Endothelial cell of umbilical vein (primary cell): ENCODE measurements around the gene ITPR2. TPM values are rescaled to one million over a fixed set of nuclear protein-coding genes. Genes with fewer than 3 reads are reported as not detected.

Experiments used
- BruUV-seq: library from RNA; stranded (reverse); fragments of 400-500 nt; replicated peaks from 2 replicates; lab custom pipeline; 2021; lab: Mats Ljungman, UMichigan
- CTCF ChIA-PET: fragments of 300-600, 350-600 bp; sonication (Branson Sonifier 250); formaldehyde crosslinking; loops from one replicate; lab custom pipeline; 2021; ENCODE audit warnings: antibody characterized with exemption, inconsistent platforms; lab: Charles Lee
- POLR2A ChIA-PET: fragments of 300-600, 350-600 bp; sonication (Branson Sonifier 250); formaldehyde crosslinking; loops from one replicate; lab custom pipeline; 2021; ENCODE audit warnings: antibody characterized with exemption, inconsistent platforms; lab: Charles Lee
- DNase-seq: peaks from one replicate; pipeline ENCODE4 v3.0.0-alpha.2; 2011; ENCODE audit warnings: low read depth, low spot score
- FAIRE-seq: peaks from 2 replicates; lab custom pipeline; 2011; peaks lifted over from hg19 to GRCh38; lab: Jason Lieb, UNC
- H2AFZ ChIP-seq: 2 replicates; pipeline ENCODE4 v1.6.0; 2012; ENCODE audit warnings: low read depth, low read length, control low read depth, inconsistent platforms
- H3K27ac ChIP-seq: 2 replicates; pipeline ENCODE4 v1.5.1; 2011; ENCODE audit warnings: low read depth, mild to moderate bottlenecking, control low read depth, low read length, moderate library complexity; ENCODE audit not compliant: insufficient read depth
- H3K27me3 ChIP-seq, 2 experiments: 2 replicates each; pipeline versions ENCODE4 v1.6.0 to v1.6.1; 2011; ENCODE audit warnings: low read length in 2 of 2, mixed read lengths in 1 of 2; ENCODE audit not compliant: control insufficient read depth in 2 of 2, insufficient read depth in 2 of 2
- H3K36me3 ChIP-seq, 2 experiments: 2 replicates in 1 of 2; 3 replicates in 1 of 2; pipeline ENCODE4 v1.5.1; 2011; ENCODE audit warnings: low read length in 2 of 2, mild to moderate bottlenecking in 1 of 2, moderate library complexity in 1 of 2; ENCODE audit not compliant: control insufficient read depth in 2 of 2, insufficient read depth in 2 of 2; ENCODE audit errors: extremely low read depth in 1 of 2
- H3K4me1 ChIP-seq: 3 replicates; pipeline ENCODE4 v1.5.1; 2011; ENCODE audit warnings: mild to moderate bottlenecking, low read length; ENCODE audit not compliant: control insufficient read depth, insufficient read depth; ENCODE audit errors: extremely low read depth
- H3K4me2 ChIP-seq: 2 replicates; pipeline ENCODE4 v1.6.1; 2011; ENCODE audit warnings: low read length, control low read depth, mixed read lengths; ENCODE audit not compliant: insufficient read depth
- H3K4me3 ChIP-seq, 3 experiments: fragments of 200-600 bp in 1 of 3; sonication (generic), shearing (Covaris generic) in 1 of 3; replicated peaks in 1 of 3; 2 replicates each; pipeline ENCODE4 v1.5.1; 2011 to 2016; ENCODE audit warnings: control low read depth in 3 of 3, low read length in 3 of 3, mild to moderate bottlenecking in 2 of 3, inconsistent platforms in 1 of 3, low read depth in 1 of 3, moderate library complexity in 1 of 3; ENCODE audit not compliant: insufficient read depth in 1 of 3
- H3K79me2 ChIP-seq: 2 replicates; pipeline ENCODE4 v1.6.0; 2012; ENCODE audit warnings: low read length, inconsistent platforms; ENCODE audit not compliant: control insufficient read depth, insufficient read depth
- H3K9ac ChIP-seq: replicated peaks from 2 replicates; pipeline ENCODE3; 2011; ENCODE audit warnings: low read length, control low read depth; ENCODE audit not compliant: insufficient read depth; ENCODE audit errors: extremely low read depth
- H3K9me1 ChIP-seq: replicated peaks from 3 replicates; pipeline ENCODE4 v1.6.0; 2011; ENCODE audit warnings: mild to moderate bottlenecking, low read length; ENCODE audit not compliant: control insufficient read depth, insufficient read depth; ENCODE audit errors: extremely low read depth
- H3K9me3 ChIP-seq: replicated peaks from 2 replicates; pipeline ENCODE4 v1.5.1; 2012; ENCODE audit warnings: low read length, inconsistent platforms; ENCODE audit not compliant: control insufficient read depth, insufficient read depth
- H4K20me1 ChIP-seq: replicated peaks from 2 replicates; pipeline ENCODE3; 2011; ENCODE audit warnings: mild to moderate bottlenecking, low read length; ENCODE audit not compliant: control insufficient read depth, insufficient read depth; ENCODE audit errors: extremely low read depth
- EZH2 ChIP-seq: IDR thresholded peaks from 2 replicates; pipeline ENCODE4 v1.6.1; 2012; ENCODE audit warnings: borderline replicate concordance, low read depth, mild to moderate bottlenecking, moderate library complexity, low read length, inconsistent platforms; ENCODE audit not compliant: severe bottlenecking
- FOS ChIP-seq: IDR thresholded peaks from 2 replicates; pipeline ENCODE4 v1.6.1; 2011; ENCODE audit warnings: mild to moderate bottlenecking, low read length, moderate library complexity, borderline replicate concordance; ENCODE audit not compliant: insufficient read depth
- GATA2 ChIP-seq: IDR thresholded peaks from 2 replicates; pipeline ENCODE4 v1.7.0; 2011; ENCODE audit warnings: low read depth, mild to moderate bottlenecking, moderate library complexity, mixed read lengths, low read length; ENCODE audit not compliant: insufficient read length, insufficient read depth
- JUN ChIP-seq: IDR thresholded peaks from 2 replicates; pipeline ENCODE4 v1.6.1; 2011; ENCODE audit warnings: borderline replicate concordance, low read depth; ENCODE audit not compliant: insufficient read length, insufficient read depth
- MAX ChIP-seq: IDR thresholded peaks from 2 replicates; pipeline ENCODE4 v1.6.1; 2011; ENCODE audit not compliant: insufficient read depth, insufficient read length
- MYC ChIP-seq: IDR thresholded peaks from one replicate; pipeline ENCODE4 v1.6.1; 2011; ENCODE audit warnings: mild to moderate bottlenecking, low read depth, low read length
- POLR2A ChIP-seq: IDR thresholded peaks from 2 replicates; pipeline ENCODE4 v1.6.1; 2012; ENCODE audit warnings: low read depth, mild to moderate bottlenecking, control low read depth, low read length
- POLR2AphosphoS5 ChIP-seq: IDR thresholded peaks from 2 replicates; pipeline ENCODE4 v1.6.1; 2012; ENCODE audit warnings: low read depth, mild to moderate bottlenecking, control low read depth, low read length, moderate library complexity; ENCODE audit not compliant: insufficient read depth
- dilution Hi-C: fragments of 300-500 bp; cut with MboI; formaldehyde crosslinking; loops from one replicate; pipeline ENCODE4 v1.15.0; 2019; ENCODE audit warnings: low sequenced_read_pairs; ENCODE audit not compliant: extremely low pct_ligation_motif_present
- intact Hi-C: fragments of 100-400 bp; cut with micrococcal nuclease; formaldehyde crosslinking; loops from one replicate; pipeline ENCODE4 v1.10.0; 2022
- polyA plus RNA-seq, 4 experiments: library from polyadenylated mRNA; depleted of rRNA in 3 of 4; stranded (reverse) in 3 of 4; unstranded in 1 of 4; fragments of >200 nt; gene quantifications; 2 replicates each; pipeline versions ENCODE4 v1.2.1 to v1.2.3, GENCODE V29; 2011 to 2012; ENCODE audit warnings: missing spikeins in 1 of 4
- total RNA-seq: library from RNA; stranded (reverse); gene quantifications from 2 replicates; pipeline ENCODE4 v1.2.3, GENCODE V29; 2021
- TF ChIP-seq, protein P1 (sequence below), 2 donors: IDR thresholded peaks; 1 replicate in 1 of 2; 2 replicates in 1 of 2; pipeline ENCODE4 v1.5.1; 2011; ENCODE audit warnings: low read length in 2 of 2, mild to moderate bottlenecking in 2 of 2, moderate library complexity in 2 of 2, control low read depth in 1 of 2, inconsistent platforms in 1 of 2, low read depth in 1 of 2; ENCODE audit not compliant: insufficient read depth in 1 of 2; ENCODE audit errors: extremely low read depth in 1 of 2

The ITPR2 gene
- total and polyA plus RNA-seq, 2 donors (not counting 3 experiments of a cell fraction or from before 2014, with no cell fraction given): 16.2 to 86.8 TPM

- TF ChIP-seq MAX (no peak), JUN (no peak), POLR2AphosphoS5 (no peak), POLR2A (no peak), EZH2 (no peak), FOS (peak; percentile 28), GATA2 (no peak), MYC (no peak)
- TF ChIP-seq, protein P1, sequence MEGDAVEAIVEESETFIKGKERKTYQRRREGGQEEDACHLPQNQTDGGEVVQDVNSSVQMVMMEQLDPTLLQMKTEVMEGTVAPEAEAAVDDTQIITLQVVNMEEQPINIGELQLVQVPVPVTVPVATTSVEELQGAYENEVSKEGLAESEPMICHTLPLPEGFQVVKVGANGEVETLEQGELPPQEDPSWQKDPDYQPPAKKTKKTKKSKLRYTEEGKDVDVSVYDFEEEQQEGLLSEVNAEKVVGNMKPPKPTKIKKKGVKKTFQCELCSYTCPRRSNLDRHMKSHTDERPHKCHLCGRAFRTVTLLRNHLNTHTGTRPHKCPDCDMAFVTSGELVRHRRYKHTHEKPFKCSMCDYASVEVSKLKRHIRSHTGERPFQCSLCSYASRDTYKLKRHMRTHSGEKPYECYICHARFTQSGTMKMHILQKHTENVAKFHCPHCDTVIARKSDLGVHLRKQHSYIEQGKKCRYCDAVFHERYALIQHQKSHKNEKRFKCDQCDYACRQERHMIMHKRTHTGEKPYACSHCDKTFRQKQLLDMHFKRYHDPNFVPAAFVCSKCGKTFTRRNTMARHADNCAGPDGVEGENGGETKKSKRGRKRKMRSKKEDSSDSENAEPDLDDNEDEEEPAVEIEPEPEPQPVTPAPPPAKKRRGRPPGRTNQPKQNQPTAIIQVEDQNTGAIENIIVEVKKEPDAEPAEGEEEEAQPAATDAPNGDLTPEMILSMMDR (IDR thresholded peaks at IDR 0.05; ENCODE audit: extremely low read depth in 1 of 2, insufficient read depth in 1 of 2, low read depth in 1 of 2, low read length in 2 of 2): no peak
- peak; percentile 83 for FAIRE-seq
- Histone ChIP-seq H3K27me3 (no peaks in the 10 kb centered on the region), H3K27ac (no peak overlapping the region), H3K9ac (no peak overlapping the region), H4K20me1 (no peaks in the 10 kb centered on the region), H3K79me2 (no peaks in the 10 kb centered on the region), H3K4me2 (peak overlapping the region; percentile 73), H3K9me3 (no peaks in the 10 kb centered on the region), H3K4me3 (no peak overlapping the region), H3K4me1 (peaks cover 11% of the 10 kb centered on the region), H3K36me3 (no peaks in the 10 kb centered on the region), H3K9me1 (no peaks in the 10 kb centered on the region), H2AFZ (no peak overlapping the region)
- POLR2A ChIA-PET: interaction anchor here (0.6 kb wide), 1 partner anchor 228 kb away, joined by 5 read pairs; no protein-coding TSS in a partner anchor
- intact Hi-C loops: no loop called here
- CTCF ChIA-PET: interaction anchor here (0.8 to 1.6 kb wide), 11 partner anchors 12 to 590 kb away, joined by 3 to 13 read pairs (median 4); no protein-coding TSS in a partner anchor
- BruUV-seq: no TSS peak
- dilution Hi-C loops: no loop called here
- peak; percentile 66 for DNase-seq
Observed at GRCh38 chr12:26425587-26426260, 407.3 kb downstream of the ITPR2 start.
